ENCODE measurements around the gene STARD13. TPM values are rescaled to one million over a fixed set of nuclear protein-coding genes. Genes with fewer than 3 reads are reported as not detected.

STARD13 gene
- total RNA-seq, 2 experiments from 2014 or later: 0.30 to 0.31 TPM

DNA sequence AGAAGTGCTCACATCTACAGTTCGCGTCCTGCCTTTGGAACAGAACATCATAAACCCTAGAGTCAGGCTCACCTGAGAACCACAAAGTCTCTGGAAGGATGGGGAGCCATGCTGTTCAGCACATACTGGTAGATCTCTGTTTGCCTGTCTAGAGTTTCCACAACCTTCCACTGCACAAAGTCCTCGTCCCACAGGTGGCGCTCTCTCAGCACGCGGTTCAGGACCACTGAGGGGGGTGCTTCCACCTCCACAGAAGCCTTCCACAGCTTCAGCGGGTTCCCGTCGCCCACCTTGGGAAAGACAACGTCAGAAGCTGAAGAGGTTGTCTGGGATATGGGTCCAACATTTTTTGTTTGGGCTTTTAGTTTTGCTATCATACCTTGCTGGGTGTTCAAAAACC is 175.8 kb downstream of the STARD13 start:
- CTCF ChIA-PET: no interaction called here
- no peaks in the 10 kb centered on the region for H3K36me3 Mint-ChIP-seq (ENCODE audit: low read depth)
- intact Hi-C loops (cut with micrococcal nuclease): no loop called here
- H3K27me3 Mint-ChIP-seq (ENCODE audit: low read depth): peaks cover 27% of the 10 kb centered on the region
- no peak overlapping the region for H3K4me3 Mint-ChIP-seq
- H3K27ac Mint-ChIP-seq: no peak overlapping the region
- H3K9me3 Mint-ChIP-seq: no peaks in the 10 kb centered on the region
- no peak for DNase-seq
- no peaks in the 10 kb centered on the region for H3K4me1 Mint-ChIP-seq (ENCODE audit: low read depth)

DNA sequence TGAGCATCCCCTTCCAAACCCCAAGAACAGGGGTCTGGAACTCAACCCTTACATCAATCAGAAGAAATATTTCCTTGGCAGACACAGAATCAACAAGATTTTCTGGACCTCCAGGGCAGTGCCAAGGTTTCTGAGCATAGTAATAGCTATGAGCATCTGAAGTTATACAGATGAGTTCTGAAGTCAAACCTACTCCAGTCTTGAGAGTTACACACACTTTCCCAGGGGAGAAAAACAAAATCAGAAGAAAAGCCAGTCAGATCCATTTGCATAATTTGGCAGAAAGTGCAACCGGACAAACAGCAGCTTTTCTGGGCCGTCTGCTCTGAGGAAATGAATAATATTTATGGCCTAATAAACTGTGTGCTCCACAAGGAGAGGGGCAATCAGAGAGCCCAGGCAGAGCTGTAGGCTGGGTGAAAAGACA is 176.3 kb downstream of the STARD13 start:
- intact Hi-C loops (cut with micrococcal nuclease): no loop called here
- DNase-seq: no peak
- H3K9me3 Mint-ChIP-seq: no peaks in the 10 kb centered on the region
- CTCF ChIA-PET: no interaction called here
- H3K27ac Mint-ChIP-seq: no peak overlapping the region
- no peaks in the 10 kb centered on the region for H3K4me1 Mint-ChIP-seq (ENCODE audit: low read depth)
- H3K4me3 Mint-ChIP-seq: no peak overlapping the region
- peaks cover 27% of the 10 kb centered on the region for H3K27me3 Mint-ChIP-seq (ENCODE audit: low read depth)
- H3K36me3 Mint-ChIP-seq (ENCODE audit: low read depth): no peaks in the 10 kb centered on the region

GRCh38 chr13:33108620-33109019 is 176.9 kb downstream of the STARD13 start:
- H3K4me1 Mint-ChIP-seq (ENCODE audit: low read depth): no peaks in the 10 kb centered on the region
- CTCF ChIA-PET: no interaction called here
- no peak for DNase-seq
- no peaks in the 10 kb centered on the region for H3K9me3 Mint-ChIP-seq
- intact Hi-C loops (cut with micrococcal nuclease): no loop called here
- H3K4me3 Mint-ChIP-seq: no peak overlapping the region
- H3K36me3 Mint-ChIP-seq (ENCODE audit: low read depth): no peaks in the 10 kb centered on the region
- H3K27me3 Mint-ChIP-seq (ENCODE audit: low read depth): peaks cover 30% of the 10 kb centered on the region
- no peak overlapping the region for H3K27ac Mint-ChIP-seq

DNA sequence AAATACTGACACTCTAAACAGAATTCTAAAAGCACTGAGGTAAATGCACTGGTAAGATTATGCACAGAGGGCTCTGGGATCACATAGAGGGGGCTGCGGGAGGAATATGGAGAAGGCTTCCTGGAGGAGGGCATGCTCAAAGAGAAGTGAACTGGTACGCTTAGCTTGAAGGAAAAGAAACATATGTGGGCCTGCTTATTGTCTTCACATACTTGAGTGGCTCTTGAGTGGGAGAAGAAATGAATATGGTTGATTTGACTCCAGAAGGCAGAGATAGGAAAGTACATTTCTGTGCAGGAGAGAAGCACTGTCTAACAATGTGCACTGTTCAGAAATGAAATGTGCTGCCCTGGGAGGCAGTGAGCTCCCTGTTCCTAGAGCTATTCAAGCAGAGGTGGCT is 178.2 kb downstream of the STARD13 start:
- no peak for DNase-seq
- Mint-ChIP-seq H3K4me1 (ENCODE audit: low read depth) (no peaks in the 10 kb centered on the region), H3K27me3 (ENCODE audit: low read depth) (peaks cover 25% of the 10 kb centered on the region), H3K36me3 (ENCODE audit: low read depth) (no peaks in the 10 kb centered on the region), H3K4me3 (no peak overlapping the region), H3K9me3 (no peaks in the 10 kb centered on the region), H3K27ac (no peak overlapping the region)
- CTCF ChIA-PET: no interaction called here
- intact Hi-C loops (cut with micrococcal nuclease): no loop called here

- H3K27ac Mint-ChIP-seq: no peak overlapping the region
- no peak for DNase-seq
- intact Hi-C loops (cut with micrococcal nuclease): no loop called here
- H3K4me1 Mint-ChIP-seq (ENCODE audit: low read depth): no peaks in the 10 kb centered on the region
- no peaks in the 10 kb centered on the region for H3K36me3 Mint-ChIP-seq (ENCODE audit: low read depth)
- H3K4me3 Mint-ChIP-seq: no peak overlapping the region
- no peaks in the 10 kb centered on the region for H3K9me3 Mint-ChIP-seq
- H3K27me3 Mint-ChIP-seq (ENCODE audit: low read depth): peaks cover 25% of the 10 kb centered on the region
- CTCF ChIA-PET: no interaction called here
These were observed 178.7 kb downstream of the STARD13 start for GRCh38 chr13:33106656-33107360.

DNA sequence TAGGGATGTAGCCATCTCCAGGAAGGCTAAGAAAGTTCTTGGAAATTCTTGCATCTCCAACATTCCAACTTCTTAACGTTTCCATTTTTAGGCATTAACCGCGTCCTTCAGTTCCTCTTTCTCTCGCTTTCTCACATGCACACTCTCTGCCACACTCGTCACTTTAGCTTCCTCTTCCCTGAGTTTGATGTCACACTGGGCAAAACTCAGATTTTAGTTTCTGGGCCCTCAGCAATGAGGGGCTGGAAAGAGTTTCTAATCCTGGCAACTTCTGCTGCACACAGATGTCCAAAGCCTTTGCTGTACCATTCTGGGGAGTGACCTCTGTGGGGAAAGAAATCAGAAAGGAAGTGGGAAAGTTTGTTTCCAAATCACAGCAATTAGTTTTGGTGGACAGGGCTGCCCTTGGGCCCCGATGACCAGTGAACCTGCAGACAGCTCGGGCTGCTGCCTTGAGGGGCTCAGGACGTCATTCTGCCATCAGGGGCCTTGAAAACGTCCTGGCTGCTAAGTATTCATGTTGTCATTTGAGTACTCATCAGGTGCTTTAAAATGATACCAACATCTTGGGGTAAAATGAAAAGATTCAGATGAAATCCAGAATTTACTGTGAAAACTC is 180.1 kb downstream of the STARD13 start:
- Mint-ChIP-seq H3K4me3 (no peak overlapping the region), H3K9me3 (no peaks in the 10 kb centered on the region), H3K4me1 (ENCODE audit: low read depth) (no peaks in the 10 kb centered on the region), H3K36me3 (ENCODE audit: low read depth) (no peaks in the 10 kb centered on the region), H3K27me3 (ENCODE audit: low read depth) (peaks cover 26% of the 10 kb centered on the region), H3K27ac (no peak overlapping the region)
- CTCF ChIA-PET: no interaction called here
- DNase-seq: no peak
- intact Hi-C loops (cut with micrococcal nuclease): no loop called here

DNA sequence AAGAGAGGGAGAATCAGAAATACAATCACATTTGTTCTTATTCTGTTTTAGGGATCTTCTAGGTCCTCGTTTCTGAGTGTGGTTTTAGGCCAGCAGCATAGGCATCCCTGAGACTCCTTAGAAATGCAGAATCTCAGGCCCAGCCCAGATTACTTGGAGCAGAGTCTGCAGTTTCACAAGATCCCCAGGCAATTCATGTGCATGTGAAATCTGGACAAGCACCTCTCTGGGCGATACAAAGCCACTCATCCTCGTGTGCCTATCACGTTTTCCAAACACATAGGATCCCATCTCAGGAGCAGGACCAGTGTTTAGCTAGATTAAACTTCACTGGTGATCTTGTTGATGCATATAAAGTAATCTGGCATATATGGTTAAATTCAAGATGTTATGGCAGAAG is 182.1 kb downstream of the STARD13 start:
- intact Hi-C loops (cut with micrococcal nuclease): no loop called here
- CTCF ChIA-PET: no interaction called here
- DNase-seq: no peak
- Mint-ChIP-seq H3K4me1 (ENCODE audit: low read depth) (no peaks in the 10 kb centered on the region), H3K36me3 (ENCODE audit: low read depth) (no peaks in the 10 kb centered on the region), H3K9me3 (peaks cover 2% of the 10 kb centered on the region), H3K27me3 (ENCODE audit: low read depth) (peaks cover 24% of the 10 kb centered on the region), H3K4me3 (no peak overlapping the region), H3K27ac (no peak overlapping the region)

GRCh38 chr13:33101835-33102234 is 183.7 kb downstream of the STARD13 start:
- no peak overlapping the region for H3K4me3 Mint-ChIP-seq
- peaks cover 4% of the 10 kb centered on the region for H3K9me3 Mint-ChIP-seq
- H3K4me1 Mint-ChIP-seq (ENCODE audit: low read depth): no peaks in the 10 kb centered on the region
- intact Hi-C loops (cut with micrococcal nuclease): no loop called here
- no peak overlapping the region for H3K27ac Mint-ChIP-seq
- no peaks in the 10 kb centered on the region for H3K36me3 Mint-ChIP-seq (ENCODE audit: low read depth)
- peaks cover 20% of the 10 kb centered on the region for H3K27me3 Mint-ChIP-seq (ENCODE audit: low read depth)
- no peak for DNase-seq
- CTCF ChIA-PET: no interaction called here

GRCh38 chr13:33100886-33101285 is 184.7 kb downstream of the STARD13 start:
- Mint-ChIP-seq H3K4me3 (no peak overlapping the region), H3K4me1 (ENCODE audit: low read depth) (no peaks in the 10 kb centered on the region), H3K27me3 (ENCODE audit: low read depth) (peaks cover 11% of the 10 kb centered on the region), H3K36me3 (ENCODE audit: low read depth) (no peaks in the 10 kb centered on the region), H3K9me3 (peaks cover 4% of the 10 kb centered on the region), H3K27ac (no peak overlapping the region)
- CTCF ChIA-PET: no interaction called here
- no peak for DNase-seq
- intact Hi-C loops (cut with micrococcal nuclease): no loop called here

- peaks cover 4% of the 10 kb centered on the region for H3K9me3 Mint-ChIP-seq
- H3K4me1 Mint-ChIP-seq (ENCODE audit: low read depth): no peaks in the 10 kb centered on the region
- intact Hi-C loops (cut with micrococcal nuclease): no loop called here
- CTCF ChIA-PET: interaction anchor here (0.9 kb wide), 1 partner anchor 13 kb away, joined by 3 read pairs; no protein-coding TSS in a partner anchor
- peaks cover 10% of the 10 kb centered on the region for H3K27me3 Mint-ChIP-seq (ENCODE audit: low read depth)
- H3K36me3 Mint-ChIP-seq (ENCODE audit: low read depth): no peaks in the 10 kb centered on the region
- DNase-seq: no peak
- no peak overlapping the region for H3K27ac Mint-ChIP-seq
- no peak overlapping the region for H3K4me3 Mint-ChIP-seq
These were observed 185.7 kb downstream of the STARD13 start for GRCh38 chr13:33099860-33100259.

GRCh38 chr13:33096886-33097605 is 188.5 kb downstream of the STARD13 start:
- no peaks in the 10 kb centered on the region for H3K36me3 Mint-ChIP-seq (ENCODE audit: low read depth)
- H3K4me3 Mint-ChIP-seq: no peak overlapping the region
- no peak overlapping the region for H3K27ac Mint-ChIP-seq
- no peaks in the 10 kb centered on the region for H3K4me1 Mint-ChIP-seq (ENCODE audit: low read depth)
- CTCF ChIA-PET: no interaction called here
- peaks cover 4% of the 10 kb centered on the region for H3K9me3 Mint-ChIP-seq
- DNase-seq: no peak
- H3K27me3 Mint-ChIP-seq (ENCODE audit: low read depth): peaks cover 9% of the 10 kb centered on the region
- intact Hi-C loops (cut with micrococcal nuclease): no loop called here

DNA sequence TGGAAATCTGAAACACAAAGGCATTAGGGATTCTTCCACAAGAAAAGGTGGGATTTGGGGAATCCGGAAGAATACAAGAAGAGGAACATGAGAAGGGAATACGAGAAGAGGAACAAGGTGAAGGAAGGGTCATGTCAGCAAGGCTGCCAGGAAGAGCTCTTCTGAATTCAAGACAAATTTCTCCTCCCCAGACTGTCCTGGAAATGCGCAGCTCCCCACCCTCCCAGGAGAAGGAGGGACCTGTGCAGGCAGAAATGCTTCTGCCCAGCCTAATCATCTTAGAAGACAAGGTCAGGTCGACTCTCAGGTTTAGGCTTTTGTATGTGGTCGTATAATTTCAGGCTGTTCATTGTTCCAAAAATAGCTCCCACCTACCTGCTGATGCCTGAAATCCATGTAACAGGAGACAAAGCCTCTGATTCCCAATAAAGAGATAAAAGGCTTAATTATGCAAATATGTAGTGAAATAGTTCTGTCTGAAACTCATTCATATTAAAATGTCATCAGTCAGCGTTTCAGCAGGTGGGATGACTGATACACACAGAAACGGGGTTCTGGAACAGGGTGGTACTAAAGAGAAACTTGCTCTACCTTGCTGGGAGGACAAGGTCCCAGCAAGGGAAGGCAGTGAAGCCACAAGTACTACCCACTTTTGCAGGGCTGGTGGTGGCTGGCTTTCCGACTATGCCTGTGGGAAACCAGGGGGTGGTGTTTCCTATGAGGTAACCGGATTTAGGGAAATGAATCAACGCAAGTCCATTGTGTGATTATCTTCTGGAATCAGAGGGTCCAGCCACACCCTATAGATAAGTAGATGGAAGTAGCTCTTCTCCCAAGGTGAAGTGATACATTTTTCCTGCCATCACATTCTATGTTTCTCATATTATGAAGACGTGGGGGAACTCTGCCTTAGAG is 193.2 kb downstream of the STARD13 start:
- CTCF ChIA-PET: interaction anchor here (0.5 to 0.7 kb wide), 3 partner anchors 13 to 1083 kb away, joined by 3 to 5 read pairs (median 3); no protein-coding TSS in a partner anchor
- Mint-ChIP-seq H3K4me1 (ENCODE audit: low read depth) (no peaks in the 10 kb centered on the region), H3K27ac (no peak overlapping the region), H3K9me3 (no peaks in the 10 kb centered on the region), H3K27me3 (ENCODE audit: low read depth) (peaks cover 10% of the 10 kb centered on the region), H3K4me3 (no peak overlapping the region), H3K36me3 (ENCODE audit: low read depth) (no peaks in the 10 kb centered on the region)
- DNase-seq: no peak
- intact Hi-C loops (cut with micrococcal nuclease): no loop called here
